A549 (cell line): Measurements from ENCODE around the gene ARID3A. TPM values are rescaled to one million over a fixed set of nuclear protein-coding genes. Genes with fewer than 3 reads are reported as not detected.

Experiments used
- ATAC-seq, 2 experiments: fragments of 200-7000 bp in 1 of 2; fragments of >200 bp in 1 of 2; cut with Nextera tagmentation in 1 of 2; cut with Tn5 transposase in 1 of 2; 3 replicates each; pipeline versions ENCODE4 v1.8.0 to v1.9.1; 2018 to 2020; ENCODE audit warnings: mild to moderate bottlenecking in 1 of 2, moderate library complexity in 1 of 2
- CTCF ChIA-PET: fragments of 300-600 bp; sonication (Branson Sonifier 250); formaldehyde crosslinking; extraction: SDS; loops from one replicate; lab custom pipeline; 2021; ENCODE audit warnings: antibody characterized with exemption, inconsistent platforms; lab: Yijun Ruan, JAX
- POLR2A ChIA-PET: fragments of 350-600 bp; formaldehyde crosslinking; extraction: SDS; loops from one replicate; lab custom pipeline; 2021; ENCODE audit warnings: antibody characterized with exemption, inconsistent platforms; lab: Yijun Ruan, JAX
- DNase-seq, 2 experiments: peaks; one replicate each; pipeline versions ENCODE4 v3.0.0 to v3.0.0-alpha.2; 2011 to 2016; ENCODE audit warnings: low read depth in 1 of 2, low spot score in 1 of 2
- FAIRE-seq: peaks from 2 replicates; lab custom pipeline; 2011; peaks lifted over from hg19 to GRCh38; lab: Jason Lieb, UNC
- H3K27ac ChIP-seq, 2 experiments: fragments of >200 bp; sonication (Bioruptor Twin); formaldehyde crosslinking; 3 replicates each; pipeline ENCODE4 v1.5.1; 2016 to 2017
- H3K4me1 ChIP-seq: fragments of >200 bp; sonication (Bioruptor Twin); formaldehyde crosslinking; 3 replicates; pipeline ENCODE4 v1.6.1; 2016
- H3K4me2 ChIP-seq: fragments of >200 bp; sonication (Bioruptor Twin); formaldehyde crosslinking; 3 replicates; pipeline ENCODE4 v1.6.1; 2016
- H3K4me3 ChIP-seq: fragments of >200 bp; sonication (Bioruptor Twin); formaldehyde crosslinking; 3 replicates; pipeline ENCODE4 v1.5.1; 2016
- H3K9me3 ChIP-seq: fragments of >200 bp; sonication (Bioruptor Twin); formaldehyde crosslinking; 3 replicates; pipeline ENCODE4 v1.6.1; 2016
- BHLHE40 ChIP-seq: IDR thresholded peaks from 2 replicates; pipeline ENCODE4 v1.6.1; 2012; ENCODE audit warnings: low read depth, low read length, inconsistent platforms
- CBX2 ChIP-seq: fragments of 200-600 bp; sonication (generic); IDR thresholded peaks from 2 replicates; pipeline ENCODE4 v1.6.1; 2016; ENCODE audit warnings: low read depth, mild to moderate bottlenecking, borderline replicate concordance
- CBX8 ChIP-seq: fragments of 200-600 bp; sonication (generic); IDR thresholded peaks from 2 replicates; pipeline ENCODE4 v1.6.1; 2016
- CEBPB ChIP-seq, 2 experiments: fragments of >200 bp in 1 of 2; sonication (Bioruptor Twin) in 1 of 2; formaldehyde crosslinking in 1 of 2; IDR thresholded peaks; 2 replicates each; pipeline ENCODE4 v1.6.1; 2012 to 2016
- CTCF ChIP-seq: fragments of >200 bp; sonication (Bioruptor Twin); formaldehyde crosslinking; IDR thresholded peaks from 3 replicates; pipeline ENCODE4 v1.5.1; 2016
- EHF ChIP-seq: fragments of 250-450 bp; sonication (Bioruptor Pico); IDR thresholded peaks from 2 replicates; pipeline ENCODE4 v1.5.0; 2020; ENCODE audit warnings: mild to moderate bottlenecking
- EHMT2 ChIP-seq: fragments of 200-600 bp; sonication (generic); IDR thresholded peaks from 2 replicates; pipeline ENCODE4 v1.6.1; 2016; ENCODE audit warnings: antibody characterized with exemption, low read depth, mild to moderate bottlenecking, moderate library complexity
- EP300 ChIP-seq, 2 experiments: fragments of >200 bp; sonication (Bioruptor Twin); formaldehyde crosslinking; IDR thresholded peaks; 2 replicates in 1 of 2; 3 replicates in 1 of 2; pipeline ENCODE4 v1.6.1; 2016 to 2017
- FOSB ChIP-seq: fragments of 250-450 bp; sonication (Bioruptor Pico); IDR thresholded peaks from 2 replicates; pipeline ENCODE4 v1.5.0; 2020; ENCODE audit warnings: mild to moderate bottlenecking, moderate library complexity
- FOSL2 ChIP-seq, 2 experiments: fragments of 450-650 bp in 1 of 2; fragments of >200 bp in 1 of 2; sonication (Bioruptor Twin) in 1 of 2; formaldehyde crosslinking; IDR thresholded peaks; 2 replicates each; pipeline versions ENCODE4 v1.5.0 to v1.6.1; 2016 to 2020; ENCODE audit warnings: mild to moderate bottlenecking in 1 of 2, moderate library complexity in 1 of 2
- FOXS1 ChIP-seq: fragments of 250-450 bp; sonication (Bioruptor Pico); IDR thresholded peaks from 2 replicates; pipeline ENCODE4 v1.5.0; 2020; ENCODE audit warnings: mild to moderate bottlenecking, moderate library complexity
- HOXA7 ChIP-seq: fragments of 250-450 bp; sonication (Bioruptor Pico); IDR thresholded peaks from 2 replicates; pipeline ENCODE4 v1.5.0; 2020; ENCODE audit warnings: mild to moderate bottlenecking, moderate library complexity
- HOXB5 ChIP-seq: fragments of 250-450 bp; sonication (Bioruptor Pico); IDR thresholded peaks from 2 replicates; pipeline ENCODE4 v1.5.0; 2020; ENCODE audit warnings: mild to moderate bottlenecking, moderate library complexity
- JUN ChIP-seq, 2 experiments: fragments of >200 bp; sonication (Bioruptor Twin); formaldehyde crosslinking; IDR thresholded peaks; 2 replicates in 1 of 2; 3 replicates in 1 of 2; pipeline ENCODE4 v1.6.1; 2016 to 2017
- MAFK ChIP-seq: fragments of 450-650 bp; IDR thresholded peaks from 2 replicates; pipeline ENCODE4 v1.6.1; 2014; ENCODE audit not compliant: partially characterized antibody
- MAX ChIP-seq: IDR thresholded peaks from 2 replicates; pipeline ENCODE4 v1.6.1; 2012
- NPAS2 ChIP-seq: fragments of 250-450 bp; sonication (Bioruptor Pico); IDR thresholded peaks from 2 replicates; pipeline ENCODE4 v1.8.0; 2022; ENCODE audit warnings: mild to moderate bottlenecking, moderate library complexity, borderline replicate concordance
- RAD21 ChIP-seq, 2 experiments: fragments of >200 bp in 1 of 2; sonication (Bioruptor Twin) in 1 of 2; formaldehyde crosslinking in 1 of 2; IDR thresholded peaks in 1 of 2; conservative IDR thresholded peaks in 1 of 2; 2 replicates in 1 of 2; 3 replicates in 1 of 2; pipeline ENCODE4 v1.6.1; 2012 to 2018; ENCODE audit warnings: inconsistent platforms in 1 of 2
- RARB ChIP-seq: fragments of 250-450 bp; sonication (Bioruptor Pico); IDR thresholded peaks from 2 replicates; pipeline ENCODE4 v1.8.0; 2021; ENCODE audit warnings: mild to moderate bottlenecking, moderate library complexity
- SREBF2 ChIP-seq: fragments of 450-650 bp; IDR thresholded peaks from 2 replicates; pipeline ENCODE4 v1.6.1; 2014; ENCODE audit warnings: mild to moderate bottlenecking, moderate library complexity
- TP53 ChIP-seq: fragments of 250-450 bp; sonication (Bioruptor Pico); IDR thresholded peaks from 2 replicates; pipeline ENCODE4 v1.5.0; 2021; ENCODE audit warnings: mild to moderate bottlenecking, moderate library complexity
- ZC3H11A ChIP-seq: fragments of 450-650 bp; IDR thresholded peaks from 2 replicates; pipeline ENCODE4 v1.6.1; 2014; ENCODE audit warnings: antibody characterized with exemption, mild to moderate bottlenecking
- ZFP36 ChIP-seq: fragments of 450-650 bp; IDR thresholded peaks from 2 replicates; pipeline ENCODE4 v1.6.1; 2014; ENCODE audit warnings: borderline replicate concordance; ENCODE audit not compliant: partially characterized antibody
- ZNF302 ChIP-seq: fragments of 250-450 bp; sonication (Bioruptor Pico); IDR thresholded peaks from 2 replicates; pipeline ENCODE4 v1.9.0; 2021; ENCODE audit warnings: inconsistent platforms, mild to moderate bottlenecking, moderate library complexity
- WGBS: methylation state at CpG from one replicate; pipeline ENCODE4 v1.1.6; 2017; ENCODE audit errors: missing lambda C conversion rate; 5-methylcytosine and 5-hydroxymethylcytosine counted together
- polyA plus RNA-seq, 4 experiments: library from polyadenylated mRNA; depleted of rRNA in 3 of 4; stranded (reverse); fragments of >200 nt; fragmentation: RNase III in 1 of 4; extraction: RNeasy Plus Mini Kit Qiagen cat#74134 plus additional on column Dnase treatment in 1 of 4; gene quantifications; 2 replicates in 3 of 4; 3 replicates in 1 of 4; pipeline ENCODE4 v1.2.3, GENCODE V29; 2011 to 2017
- TF ChIP-seq, protein P1 (sequence below): fragments of 250-450 bp; sonication (Bioruptor Pico); IDR thresholded peaks from 2 replicates; pipeline ENCODE4 v1.5.0; 2020; ENCODE audit warnings: low read depth, mild to moderate bottlenecking, moderate library complexity
- TF ChIP-seq, protein P2 (sequence below): fragments of 250-450 bp; sonication (Bioruptor Pico); IDR thresholded peaks from 2 replicates; pipeline ENCODE4 v1.5.0; 2021; ENCODE audit warnings: mild to moderate bottlenecking, moderate library complexity, borderline replicate concordance
- TF ChIP-seq, protein P3 (sequence below): IDR thresholded peaks from 2 replicates; pipeline ENCODE4 v1.6.1; 2012; ENCODE audit warnings: low read depth, borderline replicate concordance

The ARID3A gene
- polyA plus RNA-seq, 2 of the 4 experiments (the other 2 are of a cell fraction) = 3.3 to 6.1 TPM

DNA sequence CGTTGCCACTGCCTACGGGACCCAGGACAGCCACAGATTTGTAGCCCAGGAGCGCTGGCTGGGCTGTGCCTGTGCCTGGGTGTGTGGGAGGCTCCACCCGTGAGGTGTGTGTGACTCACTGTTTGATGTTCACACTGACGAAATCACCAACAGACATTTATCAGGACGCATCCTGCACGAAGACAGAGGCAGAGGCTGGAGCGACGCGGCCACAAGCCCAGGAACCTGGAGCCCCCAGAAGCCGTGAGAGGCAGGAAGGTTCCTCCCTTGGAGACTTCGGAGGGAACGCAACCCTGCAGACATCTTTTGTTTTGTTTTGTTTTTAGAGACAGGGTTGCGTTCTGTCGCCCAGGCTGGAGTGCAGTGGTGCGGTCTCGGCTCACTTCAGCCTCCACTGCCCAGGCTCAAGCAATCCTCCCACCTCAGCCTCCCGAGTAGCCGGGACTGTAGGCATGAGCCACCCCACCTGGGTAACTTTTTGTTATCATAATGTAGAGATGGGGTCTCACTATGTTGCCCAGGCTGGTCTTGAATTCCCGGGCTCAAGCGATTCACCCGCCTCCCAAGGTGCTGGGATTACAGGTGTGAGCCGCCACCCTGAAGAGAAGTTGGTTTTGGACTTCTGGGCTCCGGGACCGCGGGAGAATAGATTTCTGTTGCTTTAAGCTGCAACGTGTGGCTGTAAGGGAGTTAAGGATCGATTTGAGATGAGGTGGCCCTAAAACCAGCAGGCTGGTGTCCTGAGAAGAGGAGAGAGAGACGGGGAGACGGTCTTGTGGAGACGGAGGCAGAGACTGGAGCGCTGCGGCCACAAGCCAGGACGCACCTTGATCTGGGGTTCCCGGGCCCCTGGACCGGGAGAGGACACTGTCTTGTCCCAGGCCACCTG lies 33.4 kb downstream of the ARID3A start:
- no peak overlapping the region for H3K4me3 ChIP-seq
- DNase-seq (peak; percentile 79 to 81), FAIRE-seq (no peak), ATAC-seq (peak; percentile 83 to 89)
- H3K9me3 ChIP-seq = no peaks in the 10 kb centered on the region
- peak overlapping the region; percentile 48 to 50; a peak in 5 of 6 replicates for H3K27ac ChIP-seq
- ChIA-PET POLR2A (no interaction called here), CTCF (interaction anchor here (1.1 to 1.4 kb wide), 2 partner anchors 11 to 22 kb away, joined by 3 to 5 read pairs; no protein-coding TSS in a partner anchor)
- TF ChIP-seq EHF (CRISPR knock-in tag) (no peak), RARB (CRISPR knock-in tag) (no peak), BHLHE40 (0 out of 2 replicates have a peak, but pooled peaks have one; percentile 28), HOXB5 (CRISPR knock-in tag) (no peak), EHMT2 (no peak), RAD21 (conservative IDR thresholded peaks at IDR 0.05 in 1 of 2, IDR thresholded peaks at IDR 0.05 in 1 of 2) (no peak), ZNF302 (no peak), FOSB (CRISPR knock-in tag) (no peak), TP53 (CRISPR knock-in tag) (no peak), ZC3H11A (no peak), FOXS1 (CRISPR knock-in tag) (no peak), NPAS2 (CRISPR knock-in tag) (no peak), CBX2 (no peak), CBX8 (no peak), MAFK (no peak), JUN (IDR thresholded peaks at IDR 0.05) (no peak), HOXA7 (CRISPR knock-in tag) (no peak), SREBF2 (no peak), MAX (peak; percentile 67), FOSL2 (IDR thresholded peaks at IDR 0.05) (peak; percentile 23; the same call in 1 of the 2 replicates), FOSL2 (CRISPR knock-in tag; IDR thresholded peaks at IDR 0.05) (peak; percentile 83), CTCF (no peak), EP300 (IDR thresholded peaks at IDR 0.05) (no peak), ZFP36 (no peak), CEBPB (IDR thresholded peaks at IDR 0.05) (peak in 1 of 2 experiments; percentile 63; a peak in 2 of 4 replicates)
- TF ChIP-seq, protein P1, sequence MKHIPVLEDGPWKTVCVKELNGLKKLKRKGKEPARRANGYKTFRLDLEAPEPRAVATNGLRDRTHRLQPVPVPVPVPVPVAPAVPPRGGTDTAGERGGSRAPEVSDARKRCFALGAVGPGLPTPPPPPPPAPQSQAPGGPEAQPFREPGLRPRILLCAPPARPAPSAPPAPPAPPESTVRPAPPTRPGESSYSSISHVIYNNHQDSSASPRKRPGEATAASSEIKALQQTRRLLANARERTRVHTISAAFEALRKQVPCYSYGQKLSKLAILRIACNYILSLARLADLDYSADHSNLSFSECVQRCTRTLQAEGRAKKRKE (CRISPR knock-in tag) = no peak
- TF ChIP-seq, protein P2, sequence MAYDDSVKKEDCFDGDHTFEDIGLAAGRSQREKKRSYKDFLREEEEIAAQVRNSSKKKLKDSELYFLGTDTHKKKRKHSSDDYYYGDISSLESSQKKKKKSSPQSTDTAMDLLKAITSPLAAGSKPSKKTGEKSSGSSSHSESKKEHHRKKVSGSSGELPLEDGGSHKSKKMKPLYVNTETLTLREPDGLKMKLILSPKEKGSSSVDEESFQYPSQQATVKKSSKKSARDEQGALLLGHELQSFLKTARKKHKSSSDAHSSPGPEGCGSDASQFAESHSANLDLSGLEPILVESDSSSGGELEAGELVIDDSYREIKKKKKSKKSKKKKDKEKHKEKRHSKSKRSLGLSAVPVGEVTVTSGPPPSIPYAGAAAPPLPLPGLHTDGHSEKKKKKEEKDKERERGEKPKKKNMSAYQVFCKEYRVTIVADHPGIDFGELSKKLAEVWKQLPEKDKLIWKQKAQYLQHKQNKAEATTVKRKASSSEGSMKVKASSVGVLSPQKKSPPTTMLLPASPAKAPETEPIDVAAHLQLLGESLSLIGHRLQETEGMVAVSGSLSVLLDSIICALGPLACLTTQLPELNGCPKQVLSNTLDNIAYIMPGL (CRISPR knock-in tag) = no peak
- TF ChIP-seq, protein P3, sequence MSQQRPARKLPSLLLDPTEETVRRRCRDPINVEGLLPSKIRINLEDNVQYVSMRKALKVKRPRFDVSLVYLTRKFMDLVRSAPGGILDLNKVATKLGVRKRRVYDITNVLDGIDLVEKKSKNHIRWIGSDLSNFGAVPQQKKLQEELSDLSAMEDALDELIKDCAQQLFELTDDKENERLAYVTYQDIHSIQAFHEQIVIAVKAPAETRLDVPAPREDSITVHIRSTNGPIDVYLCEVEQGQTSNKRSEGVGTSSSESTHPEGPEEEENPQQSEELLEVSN = no peak
- H3K4me1 ChIP-seq = peaks cover 40% of the 10 kb centered on the region
- WGBS = 72% methylated on average over 22 of the region's 36 CpGs
- H3K4me2 ChIP-seq = peak overlapping the region; percentile 51
